Ecto neural progenitor cell (in vitro differentiated cells): ENCODE measurements around the gene NFE2.
"Not testable (repeated sequence)": the region's sequence is repeated elsewhere in the genome, so short reads cannot be mapped to it uniquely, and the experiment has no call there.

Source experiments
- DNase-seq: peaks from one replicate; pipeline ENCODE4 v3.0.0-alpha.2; 2018; ENCODE audit warnings: low spot score

Gene NFE2

DNA sequence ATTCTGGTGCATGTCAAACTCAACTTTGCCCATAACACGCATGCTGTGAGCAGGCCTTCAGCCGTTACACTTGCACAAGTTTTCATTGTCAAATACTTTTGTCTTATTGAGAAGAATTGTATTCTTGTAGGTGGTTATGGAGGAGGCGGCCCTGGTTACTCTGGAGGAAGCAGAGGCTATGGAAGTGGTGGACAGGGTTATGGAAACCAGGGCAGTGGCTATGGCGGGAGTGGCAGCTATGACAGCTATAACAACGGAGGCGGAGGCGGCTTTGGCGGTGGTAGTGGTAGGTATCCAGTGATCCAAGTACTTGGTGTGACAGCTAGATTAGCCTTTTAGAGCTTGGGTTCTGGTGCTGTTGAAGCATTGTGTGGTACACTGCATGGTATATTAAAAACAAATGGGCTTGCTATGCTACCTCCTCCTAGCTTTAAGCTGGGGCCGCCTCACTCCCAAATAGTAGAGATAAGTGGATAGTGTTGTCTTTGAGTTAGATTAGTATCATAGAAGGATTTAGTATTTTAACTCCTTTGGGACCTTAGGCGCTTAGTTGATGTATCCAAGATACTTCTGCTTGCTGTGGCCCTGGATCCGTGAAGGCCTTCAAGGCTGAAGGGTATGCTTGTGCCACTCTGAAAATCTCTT, 17.7 kb downstream of the NFE2 start:
- DNase-seq: no peak

- not testable (repeated sequence) for DNase-seq
Observed at GRCh38 chr12:54281694-54282093, 19.1 kb downstream of the NFE2 start.

GRCh38 chr12:54281261-54281638, 19.6 kb downstream of the NFE2 start:
- DNase-seq: not testable (repeated sequence)

GRCh38 chr12:54280468-54281260, 20.2 kb downstream of the NFE2 start, which contains the start of gene HNRNPA1:
Gene HNRNPA1 (plus strand): TSS chr12:54280726. CDS start chr12:54280808, 82 bp downstream.
- peak; percentile 99 for DNase-seq

GRCh38 chr12:54279632-54280467, 21.0 kb downstream of the NFE2 start, which contains the start of gene CBX5:
Gene CBX5 (minus strand): TSS chr12:54280122. CDS start chr12:54257650, 22,472 bp downstream.
- peak; percentile 100 for DNase-seq

- no peak for DNase-seq
Observed at GRCh38 chr12:54279227-54279631, 21.6 kb downstream of the NFE2 start.

DNA sequence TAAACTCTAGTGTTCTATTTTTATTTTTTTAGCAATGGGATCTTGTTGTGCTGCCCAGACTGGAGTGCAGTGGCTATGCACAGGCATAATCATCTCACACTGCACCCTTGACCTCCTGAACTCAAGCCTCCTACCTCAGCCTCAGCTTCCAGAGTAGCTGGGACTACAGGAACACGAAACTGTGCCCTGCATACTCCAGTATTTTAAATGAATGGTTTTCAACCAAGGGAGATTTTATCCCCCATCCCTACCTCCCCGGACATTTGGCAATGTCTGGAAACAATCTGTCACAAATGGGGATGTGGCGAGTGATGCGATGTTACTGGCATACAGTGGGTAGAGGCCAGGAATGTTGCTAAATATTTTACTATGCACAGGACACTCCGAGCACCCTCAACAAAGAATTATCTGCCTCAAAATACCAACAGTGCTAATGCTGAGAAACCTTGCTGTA, 23.0 kb downstream of the NFE2 start:
- DNase-seq: no peak

DNA sequence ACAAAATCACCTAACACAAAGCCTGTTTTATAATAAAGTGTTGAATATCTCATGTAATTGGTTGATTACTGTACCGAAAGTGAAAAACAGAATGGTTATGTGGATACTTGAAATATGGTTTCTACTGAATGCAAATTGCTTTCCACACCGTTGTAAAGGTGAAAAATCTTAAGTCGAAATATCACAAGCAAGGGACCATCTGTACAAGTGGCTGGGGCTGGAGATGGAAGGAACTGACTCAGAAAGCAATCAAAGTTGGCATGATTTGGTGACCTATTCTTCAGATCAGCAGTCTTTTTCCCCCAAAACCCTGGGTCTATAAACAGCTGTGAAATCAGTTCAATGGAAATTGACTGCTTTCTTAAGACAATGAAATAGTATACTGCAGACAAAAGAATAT, 24.4 kb downstream of the NFE2 start:
- DNase-seq: no peak

DNA sequence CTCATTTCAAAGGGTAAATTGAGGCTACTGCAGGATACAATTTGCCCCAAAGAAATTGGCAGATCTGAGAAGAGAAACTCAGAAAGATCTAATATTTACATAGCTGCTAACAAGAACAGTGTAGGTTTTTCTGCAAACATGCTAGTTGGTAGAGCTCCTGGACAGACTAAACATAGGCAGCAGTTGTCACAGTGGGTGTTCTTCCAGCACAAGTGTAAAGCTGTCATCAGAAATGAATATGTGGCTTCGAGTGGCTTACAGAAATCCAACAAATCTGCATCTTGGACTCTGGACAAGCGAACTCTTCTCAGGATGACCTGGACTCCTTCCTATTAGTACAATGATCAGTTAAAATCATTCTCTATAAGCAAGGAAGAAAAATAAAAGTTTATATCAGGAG, 26.8 kb downstream of the NFE2 start:
- no peak for DNase-seq

- no peak for DNase-seq
Observed at GRCh38 chr12:54272214-54272613, 28.6 kb downstream of the NFE2 start.

GRCh38 chr12:54270345-54270744, 30.5 kb downstream of the NFE2 start:
- no peak for DNase-seq

- DNase-seq: no peak
Observed at GRCh38 chr12:54266852-54267251, 34.0 kb downstream of the NFE2 start.

GRCh38 chr12:54265364-54265812, 35.4 kb downstream of the NFE2 start:
- no peak for DNase-seq

DNA sequence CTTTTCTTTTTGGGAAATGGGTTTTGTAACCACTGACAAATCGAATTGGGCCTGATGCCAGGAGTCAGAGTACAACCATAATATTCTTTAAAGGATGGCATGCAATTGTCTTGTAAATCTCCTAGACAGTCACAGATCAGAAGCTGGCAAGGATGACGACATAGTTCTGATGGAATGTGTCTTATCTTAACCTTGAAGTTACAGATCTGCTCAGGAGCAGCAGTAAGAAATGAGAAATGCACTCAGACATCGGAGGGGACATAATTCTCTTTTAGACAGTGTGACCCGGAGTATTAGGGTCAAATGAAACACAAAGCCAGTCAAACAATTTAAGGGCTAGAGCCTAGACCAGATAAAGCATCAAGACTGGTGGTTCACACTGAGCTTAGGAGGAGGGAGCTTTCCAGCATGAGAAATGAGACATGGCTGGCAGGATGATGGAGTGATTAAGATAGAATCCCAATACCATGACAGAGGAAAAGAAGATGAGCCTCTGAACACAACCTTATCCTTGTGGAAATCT, 38.4 kb downstream of the NFE2 start:
- DNase-seq: no peak

GRCh38 chr12:54261815-54262402, 38.9 kb downstream of the NFE2 start:
- DNase-seq: no peak

- DNase-seq: peak; percentile 97
Observed at GRCh38 chr12:54259194-54260011, 41.4 kb downstream of the NFE2 start.

GRCh38 chr12:54258201-54258681, 42.6 kb downstream of the NFE2 start:
- DNase-seq: no peak

DNA sequence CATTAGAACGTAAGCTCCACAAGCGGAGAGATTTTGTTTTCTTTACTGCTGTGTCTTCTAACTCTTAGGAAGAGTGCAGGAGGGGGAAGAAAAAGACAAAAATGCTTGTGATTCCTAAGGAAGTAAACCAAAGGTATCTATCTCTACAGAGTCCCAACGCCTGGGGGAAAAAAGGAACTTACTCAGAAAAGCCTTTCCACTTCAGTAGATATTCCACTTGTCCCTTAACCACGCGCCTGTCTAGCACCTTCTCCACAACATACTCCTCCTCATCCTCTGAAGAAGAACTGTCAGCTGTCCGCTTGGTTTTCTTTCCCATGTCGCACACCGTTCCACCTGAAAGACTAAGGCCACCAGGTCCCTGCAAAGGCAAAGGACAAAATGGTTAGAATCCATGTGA, 43.5 kb downstream of the NFE2 start:
- no peak for DNase-seq

DNA sequence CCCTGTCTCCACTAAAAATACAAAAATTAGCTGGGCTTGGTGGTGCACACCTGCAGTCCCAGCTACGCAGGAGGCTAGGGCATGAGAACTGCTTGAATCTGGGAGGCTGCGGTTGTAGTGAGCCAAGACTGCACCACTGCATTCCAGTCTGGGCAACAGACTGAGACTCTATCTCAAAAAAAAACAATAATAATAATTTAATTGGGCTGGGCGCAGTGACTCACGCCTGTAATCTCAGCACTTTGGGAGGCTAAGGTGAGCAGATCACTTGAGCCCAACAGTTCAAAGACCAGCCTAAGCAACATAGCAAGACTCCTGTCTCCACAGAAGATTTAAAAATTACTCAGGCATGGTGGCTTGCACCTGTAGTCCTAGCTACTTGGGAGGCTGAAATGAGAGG, 47.6 kb downstream of the NFE2 start:
- no peak for DNase-seq

DNA sequence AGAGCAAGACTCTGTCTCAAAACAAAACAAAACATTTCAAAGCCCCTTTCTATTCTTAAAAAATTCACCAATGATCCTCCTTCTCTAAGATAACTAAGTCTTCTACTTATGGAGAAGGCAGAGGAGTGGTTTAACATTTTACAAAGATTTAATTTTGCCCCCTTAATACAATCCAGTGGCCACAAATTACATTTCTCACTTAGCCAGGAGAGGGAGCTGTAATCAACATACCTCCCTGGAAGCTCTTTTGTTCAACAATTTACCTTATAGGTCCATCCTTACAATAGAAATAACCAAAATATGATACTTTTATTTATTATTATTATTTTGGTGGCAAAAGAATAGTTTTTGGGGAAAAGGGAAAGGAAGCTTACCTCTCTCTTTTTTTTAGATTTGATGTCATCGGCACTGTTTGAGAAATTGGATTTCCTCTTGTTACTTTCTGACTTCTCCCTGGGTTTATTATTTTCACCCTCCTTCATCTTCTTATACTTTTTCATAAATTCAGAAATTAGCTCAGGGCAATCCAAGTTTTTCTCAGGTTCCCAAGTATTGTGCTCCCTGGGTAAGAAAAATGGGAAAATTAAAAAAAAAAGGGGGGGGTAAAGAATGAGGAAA, 49.0 kb downstream of the NFE2 start:
- DNase-seq: no peak
